ENCODE results near the gene CAMK2B.

Gene CAMK2B

GRCh38 chr7:44277391-44277790, 48.0 kb downstream of the CAMK2B start:
- DNase-seq (ENCODE audit: insufficient read length, low spot score) (no peak), FAIRE-seq (no peak)

- DNase-seq (ENCODE audit: insufficient read length, low spot score) (no peak), FAIRE-seq (no peak)
Observed at GRCh38 chr7:44276571-44277221, 48.7 kb downstream of the CAMK2B start.

GRCh38 chr7:44275957-44276570, 49.3 kb downstream of the CAMK2B start:
- FAIRE-seq, result no peak
- no peak for DNase-seq (ENCODE audit: insufficient read length, low spot score)

GRCh38 chr7:44275146-44275545, 50.2 kb downstream of the CAMK2B start:
- no peak for DNase-seq (ENCODE audit: insufficient read length, low spot score)
- FAIRE-seq, result no peak

- DNase-seq (ENCODE audit: insufficient read length, low spot score) (no peak), FAIRE-seq (no peak)
Observed at GRCh38 chr7:44274623-44274975, 50.8 kb downstream of the CAMK2B start.

GRCh38 chr7:44273681-44274622, 51.4 kb downstream of the CAMK2B start:
- DNase-seq (ENCODE audit: insufficient read length, low spot score) (no peak), FAIRE-seq (no peak)

GRCh38 chr7:44272981-44273380, 52.4 kb downstream of the CAMK2B start:
- DNase-seq (ENCODE audit: insufficient read length, low spot score) (no peak), FAIRE-seq (no peak)

GRCh38 chr7:44272456-44272855, 52.9 kb downstream of the CAMK2B start:
- DNase-seq (ENCODE audit: insufficient read length, low spot score) (no peak), FAIRE-seq (no peak)

- FAIRE-seq (no peak), DNase-seq (ENCODE audit: insufficient read length, low spot score) (no peak)
Observed at GRCh38 chr7:44269943-44270493, 55.4 kb downstream of the CAMK2B start.

GRCh38 chr7:44269417-44269816, 56.0 kb downstream of the CAMK2B start:
- DNase-seq (ENCODE audit: insufficient read length, low spot score) (no peak), FAIRE-seq (no peak)

- DNase-seq (ENCODE audit: insufficient read length, low spot score), result no peak
Observed at GRCh38 chr7:44268671-44269070, 56.7 kb downstream of the CAMK2B start.

GRCh38 chr7:44267719-44268421, 57.5 kb downstream of the CAMK2B start:
- DNase-seq (ENCODE audit: insufficient read length, low spot score) (no peak), FAIRE-seq (no peak)

More at GRCh38 chr7:44268671-44269070, 56.7 kb downstream of the CAMK2B start:
- no peak for FAIRE-seq

- FAIRE-seq, result no peak
- no peak for DNase-seq (ENCODE audit: insufficient read length, low spot score)
Observed at GRCh38 chr7:44267178-44267577, 58.2 kb downstream of the CAMK2B start.

GRCh38 chr7:44266526-44266925, 58.9 kb downstream of the CAMK2B start:
- DNase-seq (ENCODE audit: insufficient read length, low spot score) (no peak), FAIRE-seq (no peak)

- no peak for DNase-seq (ENCODE audit: insufficient read length, low spot score)
- no peak for FAIRE-seq
Observed at GRCh38 chr7:44265728-44266127, 59.7 kb downstream of the CAMK2B start.

- DNase-seq (ENCODE audit: insufficient read length, low spot score), result peak; percentile 21
Observed at GRCh38 chr7:44264221-44264931, 61.0 kb downstream of the CAMK2B start.

GRCh38 chr7:44263326-44264082, 61.9 kb downstream of the CAMK2B start:
- no peak for FAIRE-seq
- DNase-seq (ENCODE audit: insufficient read length, low spot score), result no peak

More at GRCh38 chr7:44264221-44264931, 61.0 kb downstream of the CAMK2B start:
- no peak for FAIRE-seq

- FAIRE-seq, result no peak
- no peak for DNase-seq (ENCODE audit: insufficient read length, low spot score)
Observed at GRCh38 chr7:44262031-44262430, 63.4 kb downstream of the CAMK2B start.

- no peak for DNase-seq (ENCODE audit: insufficient read length, low spot score)
- no peak for FAIRE-seq
Observed at GRCh38 chr7:44261240-44261639, 64.2 kb downstream of the CAMK2B start.

Data from HTR-8/SVneo (cell line).